RWPE2 (cell line): ENCODE measurements around the gene ARL14EP.

Source experiments
- ATAC-seq: fragments of 200-7000 bp; cut with Tn5 transposase; 3 replicates; pipeline ENCODE4 v1.9.1; 2021; ENCODE audit warnings: low read depth
- DNase-seq: peaks from one replicate; pipeline ENCODE4 v3.0.0-alpha.2; 2020; ENCODE audit warnings: low spot score
- H3K27ac ChIP-seq: fragments of 450-650 bp; 2 replicates; pipeline ENCODE4 v1.5.1; 2017; ENCODE audit warnings: mild to moderate bottlenecking; ENCODE audit not compliant: poor library complexity, severe bottlenecking
- H3K27me3 ChIP-seq: fragments of 250-450 bp; sonication (Bioruptor Pico); 2 replicates; pipeline ENCODE4 v1.5.1; 2021; ENCODE audit warnings: mild to moderate bottlenecking, moderate library complexity; ENCODE audit not compliant: insufficient read depth, poor library complexity, severe bottlenecking
- H3K36me3 ChIP-seq: fragments of 250-450 bp; sonication (Bioruptor Pico); 2 replicates; pipeline ENCODE4 v1.5.1; 2020; ENCODE audit warnings: low read depth, mild to moderate bottlenecking, moderate library complexity
- H3K4me1 ChIP-seq: fragments of 250-450 bp; sonication (Bioruptor Pico); 2 replicates; pipeline ENCODE4 v1.5.1; 2021; ENCODE audit warnings: mild to moderate bottlenecking, moderate library complexity; ENCODE audit not compliant: insufficient read depth, poor library complexity, severe bottlenecking
- H3K4me3 ChIP-seq: fragments of 250-450 bp; sonication (Bioruptor Pico); 2 replicates; pipeline ENCODE4 v1.5.1; 2021; ENCODE audit warnings: mild to moderate bottlenecking, moderate library complexity; ENCODE audit not compliant: severe bottlenecking
- H3K9me3 ChIP-seq: fragments of 250-450 bp; sonication (Bioruptor Pico); 2 replicates; pipeline ENCODE4 v1.5.1; 2021; ENCODE audit warnings: mild to moderate bottlenecking, moderate library complexity; ENCODE audit not compliant: severe bottlenecking
- CTCF ChIP-seq: fragments of 450-650 bp; IDR thresholded peaks from one replicate; pipeline ENCODE4 v1.5.1; 2017; ENCODE audit warnings: mild to moderate bottlenecking, moderate library complexity; ENCODE audit not compliant: poor library complexity, severe bottlenecking

ARL14EP gene

GRCh38 chr11:30333405-30333804 lies 10.5 kb downstream of the ARL14EP start:
- peak; percentile 65 for TF ChIP-seq CTCF
- ATAC-seq (0 out of 3 replicates have a peak, but pooled peaks have one; percentile 45), DNase-seq (no peak)

GRCh38 chr11:30342736-30343166 lies 19.8 kb downstream of the ARL14EP start:
- DNase-seq, result no peak
- peaks cover 14% of the 10 kb centered on the region for H3K36me3 ChIP-seq
- H3K27ac ChIP-seq, result no peak overlapping the region
- no peaks in the 10 kb centered on the region for H3K9me3 ChIP-seq
- H3K27me3 ChIP-seq, result no peaks in the 10 kb centered on the region
- TF ChIP-seq CTCF, result no peak
- no peak overlapping the region for H3K4me3 ChIP-seq
- no peaks in the 10 kb centered on the region for H3K4me1 ChIP-seq
- no peak; the same call in 2 of the 3 replicates for ATAC-seq

More at GRCh38 chr11:30333405-30333804, 10.5 kb downstream of the ARL14EP start:
- peaks cover 10% of the 10 kb centered on the region for H3K4me1 ChIP-seq
- no peaks in the 10 kb centered on the region for H3K9me3 ChIP-seq
- peaks cover 91% of the 10 kb centered on the region for H3K36me3 ChIP-seq
- no peaks in the 10 kb centered on the region for H3K27me3 ChIP-seq
- H3K27ac ChIP-seq, result no peak overlapping the region
- no peak overlapping the region for H3K4me3 ChIP-seq

- no peak for TF ChIP-seq CTCF
- no peak for ATAC-seq
- Histone ChIP-seq H3K27me3 (no peaks in the 10 kb centered on the region), H3K9me3 (no peaks in the 10 kb centered on the region), H3K4me1 (no peaks in the 10 kb centered on the region), H3K4me3 (no peak overlapping the region), H3K36me3 (peaks cover 4% of the 10 kb centered on the region; the same call in 1 of the 2 replicates), H3K27ac (no peak overlapping the region)
- no peak for DNase-seq
These were observed 21.2 kb downstream of the ARL14EP start for GRCh38 chr11:30344085-30344484.

GRCh38 chr11:30345644-30346043 lies 22.7 kb downstream of the ARL14EP start:
- H3K36me3 ChIP-seq, result no peaks in the 10 kb centered on the region
- no peaks in the 10 kb centered on the region for H3K9me3 ChIP-seq
- no peak for TF ChIP-seq CTCF
- no peaks in the 10 kb centered on the region for H3K27me3 ChIP-seq
- no peak overlapping the region for H3K27ac ChIP-seq
- DNase-seq (no peak), ATAC-seq (no peak)
- H3K4me3 ChIP-seq, result no peak overlapping the region
- H3K4me1 ChIP-seq, result no peaks in the 10 kb centered on the region

- no peak overlapping the region for H3K4me3 ChIP-seq
- ATAC-seq (0 out of 3 replicates have a peak, but pooled peaks have one; percentile 35), DNase-seq (no peak)
- H3K36me3 ChIP-seq, result no peaks in the 10 kb centered on the region
- H3K9me3 ChIP-seq, result no peaks in the 10 kb centered on the region
- TF ChIP-seq CTCF, result peak; percentile 78
- no peak overlapping the region for H3K27ac ChIP-seq
- no peaks in the 10 kb centered on the region for H3K27me3 ChIP-seq
- H3K4me1 ChIP-seq, result no peaks in the 10 kb centered on the region
These were observed 23.3 kb downstream of the ARL14EP start for GRCh38 chr11:30346068-30346688.
